ENCODE measurements around the gene MED13L.
"Not testable (repeated sequence)": the region's sequence is repeated elsewhere in the genome, so short reads cannot be mapped to it uniquely, and the experiment has no call there.

Gene MED13L

DNA sequence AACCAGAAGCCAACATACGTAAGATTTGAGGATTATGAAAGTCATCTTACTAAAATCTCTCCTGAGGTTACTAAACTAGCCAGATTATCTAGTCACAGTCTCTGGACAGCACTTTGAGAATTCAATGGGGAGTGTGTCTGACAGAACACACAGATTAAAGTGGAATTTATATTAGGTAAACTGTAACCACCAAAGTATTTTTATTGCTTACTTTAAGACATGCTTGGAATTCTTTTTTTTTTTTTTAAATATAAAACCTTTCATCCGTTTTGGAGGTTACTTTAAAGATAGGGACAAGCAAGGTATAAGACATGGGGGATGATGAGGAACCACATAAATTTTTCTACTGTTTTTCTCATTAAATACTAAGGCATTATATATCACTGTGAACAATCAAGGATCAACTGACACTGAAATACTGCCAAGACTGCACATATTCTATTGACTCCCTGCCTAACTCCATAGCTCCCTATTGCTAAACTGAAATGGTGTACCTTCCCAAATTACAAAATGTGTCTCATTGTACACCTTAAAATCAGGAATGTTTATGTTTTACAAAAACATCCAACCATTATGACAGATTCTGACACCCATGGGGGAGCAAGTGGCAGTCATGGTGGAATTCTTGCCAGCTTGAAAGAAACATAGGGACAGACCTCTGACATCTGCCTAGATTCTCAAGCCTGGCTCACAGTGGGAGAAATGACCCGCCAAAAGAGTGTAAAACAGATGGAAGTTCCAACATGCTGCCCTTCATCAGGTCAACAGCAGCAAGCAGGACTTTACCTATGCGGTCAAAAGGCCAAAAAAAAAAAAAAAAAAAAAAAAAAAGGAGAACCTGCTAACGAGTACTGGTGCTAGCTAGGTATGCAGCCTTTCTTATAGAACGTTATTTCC lies 239.3 kb downstream of the MED13L start:
- peak; percentile 69 for ATAC-seq
- TF ChIP-seq ISL1 (CRISPR knock-in tag; IDR thresholded peaks at IDR 0.05) (peak; percentile 77), CSDC2 (CRISPR knock-in tag; IDR thresholded peaks at IDR 0.05) (no peak)

DNA sequence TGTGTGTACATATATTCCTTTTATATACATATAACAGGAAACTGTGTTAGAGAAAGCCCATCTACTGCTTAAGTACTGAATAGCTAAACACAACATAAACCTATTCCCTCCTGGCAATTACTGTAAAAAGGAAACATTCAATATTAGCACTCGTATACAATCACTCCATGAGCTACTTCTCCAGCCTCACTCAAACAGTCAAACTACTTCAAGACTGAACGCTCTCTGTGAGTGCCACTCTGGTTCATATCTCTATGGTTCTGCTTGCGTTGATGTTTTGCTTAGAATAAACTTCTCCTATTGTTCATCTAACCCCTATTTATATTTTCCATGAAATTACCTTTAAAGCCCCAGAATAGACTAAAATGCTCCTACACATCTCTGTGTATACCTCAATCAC lies 243.7 kb downstream of the MED13L start:
- TF ChIP-seq CSRNP3 (CRISPR knock-in tag; IDR thresholded peaks at IDR 0.05) (no peak), CSDC2 (CRISPR knock-in tag; IDR thresholded peaks at IDR 0.05) (no peak), RARB (CRISPR knock-in tag; IDR thresholded peaks at IDR 0.05) (no peak), PPARA (CRISPR knock-in tag; IDR thresholded peaks at IDR 0.05; ENCODE audit: borderline replicate concordance) (no peak), OSR1 (CRISPR knock-in tag; IDR thresholded peaks at IDR 0.05) (no peak), ISL1 (CRISPR knock-in tag; IDR thresholded peaks at IDR 0.05) (no peak), BACH2 (CRISPR knock-in tag; IDR thresholded peaks at IDR 0.05; ENCODE audit: borderline replicate concordance) (no peak), TCF4 (CRISPR knock-in tag; IDR thresholded peaks at IDR 0.05; ENCODE audit: borderline replicate concordance) (no peak), SNAI2 (CRISPR knock-in tag; IDR thresholded peaks at IDR 0.05) (no peak), ZNF8 (CRISPR knock-in tag; IDR thresholded peaks at IDR 0.05) (no peak)
- TF ChIP-seq, protein P1, sequence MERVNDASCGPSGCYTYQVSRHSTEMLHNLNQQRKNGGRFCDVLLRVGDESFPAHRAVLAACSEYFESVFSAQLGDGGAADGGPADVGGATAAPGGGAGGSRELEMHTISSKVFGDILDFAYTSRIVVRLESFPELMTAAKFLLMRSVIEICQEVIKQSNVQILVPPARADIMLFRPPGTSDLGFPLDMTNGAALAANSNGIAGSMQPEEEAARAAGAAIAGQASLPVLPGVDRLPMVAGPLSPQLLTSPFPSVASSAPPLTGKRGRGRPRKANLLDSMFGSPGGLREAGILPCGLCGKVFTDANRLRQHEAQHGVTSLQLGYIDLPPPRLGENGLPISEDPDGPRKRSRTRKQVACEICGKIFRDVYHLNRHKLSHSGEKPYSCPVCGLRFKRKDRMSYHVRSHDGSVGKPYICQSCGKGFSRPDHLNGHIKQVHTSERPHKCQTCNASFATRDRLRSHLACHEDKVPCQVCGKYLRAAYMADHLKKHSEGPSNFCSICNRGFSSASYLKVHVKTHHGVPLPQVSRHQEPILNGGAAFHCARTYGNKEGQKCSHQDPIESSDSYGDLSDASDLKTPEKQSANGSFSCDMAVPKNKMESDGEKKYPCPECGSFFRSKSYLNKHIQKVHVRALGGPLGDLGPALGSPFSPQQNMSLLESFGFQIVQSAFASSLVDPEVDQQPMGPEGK (CRISPR knock-in tag; IDR thresholded peaks at IDR 0.05; ENCODE audit: borderline replicate concordance) = no peak
- no peak for ATAC-seq

GRCh38 chr12:116031624-116032023 lies 245.9 kb downstream of the MED13L start:
- not testable (repeated sequence) for ATAC-seq

- ATAC-seq = no peak
- no peak for TF ChIP-seq BACH2 (CRISPR knock-in tag; IDR thresholded peaks at IDR 0.05; ENCODE audit: borderline replicate concordance)
- no peak for TF ChIP-seq ZNF8 (CRISPR knock-in tag; IDR thresholded peaks at IDR 0.05)
- TF ChIP-seq OSR1 (CRISPR knock-in tag; IDR thresholded peaks at IDR 0.05) = no peak
- no peak for TF ChIP-seq CSRNP3 (CRISPR knock-in tag; IDR thresholded peaks at IDR 0.05)
- TF ChIP-seq, protein P1 (CRISPR knock-in tag; IDR thresholded peaks at IDR 0.05; ENCODE audit: borderline replicate concordance) = no peak
- no peak for TF ChIP-seq CSDC2 (CRISPR knock-in tag; IDR thresholded peaks at IDR 0.05)
- TF ChIP-seq, protein P2, sequence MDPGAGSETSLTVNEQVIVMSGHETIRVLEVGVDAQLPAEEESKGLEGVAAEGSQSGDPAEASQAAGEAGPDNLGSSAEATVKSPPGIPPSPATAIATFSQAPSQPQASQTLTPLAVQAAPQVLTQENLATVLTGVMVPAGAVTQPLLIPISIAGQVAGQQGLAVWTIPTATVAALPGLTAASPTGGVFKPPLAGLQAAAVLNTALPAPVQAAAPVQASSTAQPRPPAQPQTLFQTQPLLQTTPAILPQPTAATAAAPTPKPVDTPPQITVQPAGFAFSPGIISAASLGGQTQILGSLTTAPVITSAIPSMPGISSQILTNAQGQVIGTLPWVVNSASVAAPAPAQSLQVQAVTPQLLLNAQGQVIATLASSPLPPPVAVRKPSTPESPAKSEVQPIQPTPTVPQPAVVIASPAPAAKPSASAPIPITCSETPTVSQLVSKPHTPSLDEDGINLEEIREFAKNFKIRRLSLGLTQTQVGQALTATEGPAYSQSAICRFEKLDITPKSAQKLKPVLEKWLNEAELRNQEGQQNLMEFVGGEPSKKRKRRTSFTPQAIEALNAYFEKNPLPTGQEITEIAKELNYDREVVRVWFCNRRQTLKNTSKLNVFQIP (CRISPR knock-in tag; IDR thresholded peaks at IDR 0.05; ENCODE audit: borderline replicate concordance, low read depth) = no peak
- no peak for TF ChIP-seq ARNTL (CRISPR knock-in tag; IDR thresholded peaks at IDR 0.05; ENCODE audit: borderline replicate concordance, low read depth)
- TF ChIP-seq SNAI2 (CRISPR knock-in tag; IDR thresholded peaks at IDR 0.05) = no peak
- TF ChIP-seq TOX (CRISPR knock-in tag; IDR thresholded peaks at IDR 0.05; ENCODE audit: borderline replicate concordance) = no peak
- no peak for TF ChIP-seq ZFP3 (CRISPR knock-in tag; IDR thresholded peaks at IDR 0.05)
- TF ChIP-seq ZFP30 (CRISPR knock-in tag; IDR thresholded peaks at IDR 0.05) = no peak
- no peak for TF ChIP-seq GLIS3 (CRISPR knock-in tag; IDR thresholded peaks at IDR 0.05)
- no peak for TF ChIP-seq ESRRG (CRISPR knock-in tag; IDR thresholded peaks at IDR 0.05)
Measured at GRCh38 chr12:116028619-116029018, 248.9 kb downstream of the MED13L start.
